ENCODE data around the gene ZNF354B. TPM values are rescaled to one million over a fixed set of nuclear protein-coding genes. Genes with fewer than 3 reads are reported as not detected.

Gene ZNF354B
- total RNA-seq, 1 experiment from 2014 or later = 4.8 TPM

DNA sequence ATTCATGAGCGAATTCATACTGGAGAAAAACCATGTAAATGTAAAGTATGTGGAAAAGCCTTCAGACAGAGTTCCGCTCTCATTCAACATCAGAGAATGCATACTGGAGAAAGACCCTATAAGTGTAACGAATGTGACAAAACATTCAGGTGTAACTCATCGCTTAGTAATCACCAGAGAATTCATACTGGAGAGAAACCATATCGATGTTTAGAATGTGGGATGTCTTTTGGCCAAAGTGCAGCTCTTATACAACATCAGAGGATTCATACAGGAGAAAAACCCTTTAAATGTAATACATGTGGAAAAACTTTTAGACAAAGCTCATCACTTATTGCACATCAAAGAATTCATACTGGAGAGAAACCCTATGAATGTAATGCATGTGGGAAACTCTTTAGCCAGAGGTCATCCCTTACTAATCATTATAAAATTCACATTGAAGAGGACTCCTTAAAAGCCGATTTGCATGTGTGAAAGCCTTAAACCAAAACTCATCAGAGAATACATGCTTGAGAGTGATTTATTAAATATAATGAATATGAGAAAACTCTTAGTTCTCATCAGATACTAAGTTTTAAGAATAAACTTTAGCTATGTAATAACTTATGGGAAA is 24.2 kb downstream of the ZNF354B start:
- no peak for DNase-seq (ENCODE audit: low spot score)

DNA sequence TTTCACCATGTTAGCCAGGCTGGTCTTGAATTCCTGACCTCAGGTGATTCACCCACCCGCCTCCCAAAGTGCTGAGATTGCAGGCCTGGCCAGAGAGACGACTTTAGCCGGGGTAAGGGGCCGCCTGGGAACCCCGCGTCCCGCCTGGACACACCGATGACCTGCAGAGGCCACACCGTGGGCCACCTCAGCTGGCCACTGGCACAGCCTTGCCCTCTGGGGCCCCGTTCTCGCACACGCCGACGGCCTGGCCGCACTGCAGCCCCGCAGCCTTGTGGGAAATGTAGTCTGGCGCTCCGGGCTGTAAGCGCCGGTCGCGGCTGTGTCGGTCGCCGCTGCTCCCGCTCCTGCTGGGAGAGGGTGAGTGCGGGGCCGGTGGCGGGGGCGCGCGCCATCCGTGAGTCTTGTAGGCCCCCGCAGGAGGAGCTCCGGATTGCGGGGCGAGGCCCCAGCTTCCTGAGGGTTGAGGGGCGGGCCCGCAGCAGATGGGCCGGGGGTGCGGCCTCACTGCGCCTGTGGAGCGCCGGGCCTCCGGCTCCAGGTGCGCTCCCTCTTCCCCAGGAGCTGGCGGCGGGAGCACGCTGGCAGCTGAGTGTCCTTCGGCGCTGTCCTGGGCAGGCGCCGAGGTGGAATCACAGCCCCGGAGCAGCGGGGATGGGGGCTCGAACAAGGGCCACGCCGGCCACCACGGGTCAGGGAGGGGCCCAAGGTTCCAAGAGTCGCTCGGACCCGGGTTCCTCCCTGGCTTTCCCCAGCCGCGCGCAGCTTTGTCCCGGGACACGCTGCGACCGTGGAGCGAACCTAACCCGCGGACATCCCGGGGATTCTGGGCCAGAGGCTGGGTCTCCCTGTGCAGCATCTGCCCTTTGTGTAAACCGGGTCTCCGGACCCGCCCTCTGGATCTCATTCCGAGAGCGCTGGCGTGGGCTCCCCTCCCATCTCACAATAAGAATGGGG is 36.1 kb downstream of the ZNF354B start, which contains the start of gene ZFP2:
Gene ZFP2 (plus strand): TSS at position 299 of the 957 bp plus-strand sequence. CDS start 35,401 bp downstream, outside the sequence.
- no peak for DNase-seq (ENCODE audit: low spot score)

DNA sequence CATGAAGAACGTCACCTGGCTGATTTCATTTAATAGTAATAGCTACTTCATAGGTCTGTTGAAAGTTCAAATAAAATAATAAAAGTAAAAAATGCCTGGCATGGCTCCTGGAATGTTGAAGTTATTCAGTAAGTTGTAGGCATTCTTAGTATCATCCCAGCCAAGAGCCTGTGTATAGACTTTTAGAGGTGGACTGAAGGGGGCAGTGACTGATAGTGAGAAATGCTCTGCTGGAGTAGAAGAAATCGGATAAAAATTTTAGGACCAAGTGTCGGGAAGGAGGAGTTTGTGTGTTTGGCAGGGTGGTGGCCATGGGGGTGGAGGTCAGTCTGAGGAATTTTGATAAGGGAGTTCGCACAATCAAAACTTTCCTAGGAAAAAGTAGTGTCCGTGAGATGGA is 39.5 kb downstream of the ZNF354B start:
- no peak for DNase-seq (ENCODE audit: low spot score)

DNA sequence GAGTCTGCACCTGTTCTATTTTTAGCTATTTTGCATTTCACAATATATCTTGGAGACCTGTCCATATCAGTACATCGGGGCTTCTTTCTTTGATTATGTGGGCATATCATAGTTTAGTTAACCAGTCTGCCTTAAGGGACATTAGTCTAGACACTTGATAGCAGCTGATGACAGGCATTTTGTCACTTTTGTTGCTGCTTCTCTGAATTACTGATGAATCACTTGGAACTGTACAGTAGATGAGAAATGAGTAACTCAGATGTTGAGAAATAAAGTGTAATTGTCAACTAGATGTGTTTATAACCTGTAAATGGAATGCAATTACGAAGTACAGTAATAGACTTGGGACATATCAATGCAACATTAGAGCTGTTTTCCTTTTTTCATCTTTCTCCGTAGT is 43.1 kb downstream of the ZNF354B start:
- DNase-seq (ENCODE audit: low spot score) = no peak

DNA sequence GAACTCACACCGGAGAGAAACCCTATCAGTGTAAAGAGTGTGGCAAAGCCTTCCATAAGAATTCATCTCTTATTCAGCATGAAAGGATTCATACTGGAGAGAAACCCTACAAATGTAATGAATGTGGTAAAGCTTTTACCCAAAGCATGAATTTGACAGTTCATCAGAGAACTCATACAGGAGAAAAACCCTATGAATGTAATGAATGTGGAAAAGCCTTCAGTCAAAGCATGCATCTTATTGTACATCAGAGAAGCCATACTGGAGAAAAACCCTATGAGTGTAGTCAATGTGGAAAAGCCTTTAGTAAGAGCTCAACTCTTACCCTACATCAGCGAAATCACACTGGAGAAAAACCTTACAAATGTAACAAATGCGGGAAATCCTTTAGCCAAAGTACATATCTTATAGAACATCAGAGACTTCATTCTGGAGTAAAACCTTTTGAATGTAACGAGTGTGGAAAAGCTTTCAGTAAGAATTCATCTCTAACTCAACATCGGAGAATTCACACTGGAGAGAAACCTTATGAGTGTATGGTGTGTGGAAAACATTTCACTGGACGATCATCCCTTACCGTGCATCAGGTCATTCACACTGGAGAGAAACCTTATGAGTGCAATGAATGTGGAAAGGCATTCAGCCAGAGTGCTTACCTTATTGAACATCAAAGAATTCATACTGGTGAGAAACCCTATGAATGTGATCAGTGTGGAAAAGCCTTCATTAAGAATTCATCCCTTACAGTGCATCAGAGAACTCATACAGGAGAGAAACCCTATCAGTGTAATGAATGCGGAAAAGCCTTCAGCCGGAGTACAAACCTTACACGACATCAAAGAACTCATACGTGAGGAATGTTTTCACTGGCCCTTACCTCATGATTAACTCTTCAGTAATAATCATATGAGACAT is 72.3 kb downstream of the ZNF354B start:
- DNase-seq (ENCODE audit: low spot score) = no peak

Other genes starting within 250 kb of the ZNF354B start
- 7.7 and 9.3 TPM in 2 replicates for gene CLK4, start 232.9 kb upstream of the ZNF354B start, total RNA-seq (2014; rRNA removed; shearing (Covaris generic))
- 13.2 and 14.1 TPM in 2 replicates for gene ZNF354A, start 129.3 kb upstream of the ZNF354B start, total RNA-seq (2014; rRNA removed; shearing (Covaris generic))
- not detected in 2 replicates for gene ZFP2, start 36.0 kb downstream of the ZNF354B start, total RNA-seq (2014; rRNA removed; shearing (Covaris generic))
- 0.72 TPM in 1 of 2 replicates, not detected in the other for gene ZNF454, start 81.2 kb downstream of the ZNF354B start, total RNA-seq (2014; rRNA removed; shearing (Covaris generic))
- not detected in 2 replicates for gene GRM6, start 135.4 kb downstream of the ZNF354B start, total RNA-seq (2014; rRNA removed; shearing (Covaris generic))
- 0.76 and 1.4 TPM in 2 replicates for gene ZNF879, start 163.9 kb downstream of the ZNF354B start, total RNA-seq (2014; rRNA removed; shearing (Covaris generic))
- not detected in 2 replicates for gene ZNF354C, start 200.4 kb downstream of the ZNF354B start, total RNA-seq (2014; rRNA removed; shearing (Covaris generic))

Data from H4 (cell line).